H9 (cell line): Measurements from ENCODE around the gene ITSN1. TPM values are rescaled to one million over a fixed set of nuclear protein-coding genes. Genes with fewer than 3 reads are reported as not detected.

Experiments used
- DNase-seq: peaks from one replicate; pipeline ENCODE4 v3.0.0-alpha.2; 2017
- H2AFZ ChIP-seq: one replicate; pipeline ENCODE4 v1.6.1; 2013; ENCODE audit warnings: mild to moderate bottlenecking, low read length, control low read depth, moderate library complexity
- H2AK5ac ChIP-seq: 2 replicates; pipeline ENCODE4 v1.6.1; 2013; ENCODE audit warnings: low read length, control low read depth, mixed read lengths; ENCODE audit not compliant: insufficient read length
- H2BK120ac ChIP-seq: one replicate; pipeline ENCODE4 v1.6.1; 2013; ENCODE audit warnings: low read depth, mild to moderate bottlenecking, low read length, control low read depth, inconsistent platforms; ENCODE audit not compliant: poor library complexity, severe bottlenecking
- H2BK12ac ChIP-seq: 2 replicates; pipeline ENCODE4 v1.6.1; 2013; ENCODE audit warnings: low read length, control low read depth, mixed read lengths, low read depth; ENCODE audit not compliant: insufficient read length
- H2BK15ac ChIP-seq: 2 replicates; pipeline ENCODE4 v1.6.1; 2013; ENCODE audit warnings: low read depth, low read length, control low read depth
- H2BK20ac ChIP-seq: one replicate; pipeline ENCODE4 v1.6.1; 2013; ENCODE audit warnings: low read depth, mild to moderate bottlenecking, low read length, control low read depth, inconsistent platforms; ENCODE audit not compliant: poor library complexity, severe bottlenecking
- H2BK5ac ChIP-seq: 2 replicates; pipeline ENCODE4 v1.6.1; 2013; ENCODE audit warnings: low read length, control low read depth, mixed read lengths; ENCODE audit not compliant: insufficient read length
- H3K14ac ChIP-seq: 2 replicates; pipeline ENCODE4 v1.6.1; 2013; ENCODE audit warnings: low read length, control low read depth; ENCODE audit not compliant: insufficient read depth
- H3K18ac ChIP-seq: 2 replicates; pipeline ENCODE4 v1.6.1; 2013; ENCODE audit warnings: low read depth, mild to moderate bottlenecking, mixed read lengths, low read length, control low read depth; ENCODE audit not compliant: insufficient read length
- H3K23ac ChIP-seq: 2 replicates; pipeline ENCODE4 v1.6.1; 2013; ENCODE audit warnings: low read length, control low read depth, mixed read lengths, low read depth; ENCODE audit not compliant: insufficient read length
- H3K23me2 ChIP-seq: 2 replicates; pipeline ENCODE4 v1.6.1; 2013; ENCODE audit warnings: low read depth, mild to moderate bottlenecking, mixed read lengths, low read length, control low read depth; ENCODE audit not compliant: insufficient read length, poor library complexity, severe bottlenecking
- H3K27ac ChIP-seq: 2 replicates; pipeline ENCODE4 v1.5.1; 2013; ENCODE audit warnings: low read length, control low read depth, mixed read lengths, low read depth; ENCODE audit not compliant: insufficient read length
- H3K27me3 ChIP-seq: 2 replicates; pipeline ENCODE4 v1.6.1; 2013; ENCODE audit warnings: low read length, control low read depth, inconsistent platforms; ENCODE audit not compliant: insufficient read depth
- H3K4ac ChIP-seq: 2 replicates; pipeline ENCODE4 v1.6.1; 2013; ENCODE audit warnings: low read depth, mild to moderate bottlenecking, control low read depth, inconsistent platforms, low read length, moderate library complexity
- H3K4me1 ChIP-seq: 2 replicates; pipeline ENCODE4 v1.6.1; 2013; ENCODE audit warnings: low read length, control low read depth, inconsistent platforms; ENCODE audit not compliant: insufficient read depth
- H3K4me2 ChIP-seq: 2 replicates; pipeline ENCODE4 v1.6.1; 2013; ENCODE audit warnings: low read length, control low read depth, mixed read lengths; ENCODE audit not compliant: insufficient read length, insufficient read depth
- H3K56ac ChIP-seq: 2 replicates; pipeline ENCODE4 v1.6.1; 2013; ENCODE audit warnings: low read depth, mild to moderate bottlenecking, mixed read lengths, low read length, control low read depth; ENCODE audit not compliant: insufficient read length
- H3K79me1 ChIP-seq: 2 replicates; pipeline ENCODE4 v1.6.1; 2013; ENCODE audit warnings: low read depth, mild to moderate bottlenecking, moderate library complexity, low read length, control low read depth, inconsistent platforms; ENCODE audit not compliant: insufficient read depth, poor library complexity, severe bottlenecking
- H3K79me2 ChIP-seq: 2 replicates; pipeline ENCODE4 v1.6.1; 2013; ENCODE audit warnings: low read length, control low read depth, inconsistent platforms; ENCODE audit not compliant: insufficient read depth
- H3K9ac ChIP-seq: 2 replicates; pipeline ENCODE4 v1.6.1; 2013; ENCODE audit warnings: low read length, control low read depth, mixed read lengths; ENCODE audit not compliant: insufficient read length; ENCODE audit errors: extremely low read depth
- H3K9me3 ChIP-seq: one replicate; pipeline ENCODE4 v1.6.1; 2013; ENCODE audit warnings: low read depth, low read length, inconsistent platforms; ENCODE audit not compliant: control insufficient read depth
- H3T11ph ChIP-seq: one replicate; pipeline ENCODE4 v1.6.1; 2013; ENCODE audit warnings: mild to moderate bottlenecking, low read length, control low read depth, inconsistent platforms
- H4K20me1 ChIP-seq: one replicate; pipeline ENCODE4 v1.6.1; 2013; ENCODE audit not compliant: control insufficient read depth, insufficient read length, insufficient read depth
- H4K5ac ChIP-seq: 2 replicates; pipeline ENCODE4 v1.6.1; 2013; ENCODE audit warnings: low read depth, mild to moderate bottlenecking, mixed read lengths, low read length, control low read depth; ENCODE audit not compliant: insufficient read length
- H4K8ac ChIP-seq: replicated peaks from 2 replicates; pipeline ENCODE4 v1.6.1; 2013; ENCODE audit warnings: low read length, control low read depth, mixed read lengths, low read depth; ENCODE audit not compliant: insufficient read length
- H4K91ac ChIP-seq: 2 replicates; pipeline ENCODE4 v1.6.1; 2013; ENCODE audit warnings: low read depth, mild to moderate bottlenecking, moderate library complexity, mixed read lengths, low read length, control low read depth; ENCODE audit not compliant: insufficient read length
- H3K27ac Mint-ChIP-seq, 3 experiments: 2 replicates in 2 of 3; 3 replicates in 1 of 3; pipeline ENCODE4 v1.8.0; 2020 to 2021; ENCODE audit warnings: mixed read lengths in 3 of 3, mild to moderate bottlenecking in 1 of 3, moderate library complexity in 1 of 3
- H3K27me3 Mint-ChIP-seq: 2 replicates; pipeline ENCODE4 v1.8.0; 2021; ENCODE audit warnings: low read depth, mild to moderate bottlenecking, moderate library complexity, mixed read lengths
- H3K36me3 Mint-ChIP-seq, 3 experiments: 2 replicates in 2 of 3; 3 replicates in 1 of 3; pipeline ENCODE4 v1.8.0; 2020 to 2021; ENCODE audit warnings: low read depth in 3 of 3, mixed read lengths in 3 of 3; ENCODE audit not compliant: insufficient read depth in 1 of 3
- H3K4me1 Mint-ChIP-seq, 2 experiments: 2 replicates each; pipeline ENCODE4 v1.8.0; 2020; ENCODE audit warnings: mixed read lengths in 2 of 2
- H3K4me3 Mint-ChIP-seq, 2 experiments: 2 replicates in 1 of 2; 3 replicates in 1 of 2; pipeline ENCODE4 v1.8.0; 2020 to 2021; ENCODE audit warnings: mild to moderate bottlenecking in 2 of 2, mixed read lengths in 2 of 2, moderate library complexity in 1 of 2
- H3K9me3 Mint-ChIP-seq, 2 experiments: 2 replicates in 1 of 2; 3 replicates in 1 of 2; pipeline ENCODE4 v1.8.0; 2020; ENCODE audit warnings: mild to moderate bottlenecking in 2 of 2, mixed read lengths in 2 of 2, moderate library complexity in 1 of 2
- CTCF ChIP-seq: fragments of 200-600 bp; sonication (generic); conservative IDR thresholded peaks from 3 replicates; pipeline ENCODE4 v1.8.0; 2021; ENCODE audit warnings: antibody characterized with exemption, mild to moderate bottlenecking
- WGBS: extraction: QIAGEN DNeasy Blood & Tissue Kit; methylation state at CpG from one replicate; pipeline ENCODE4 v1.1.7; 2013; ENCODE audit warnings: missing lambda C conversion rate, low lambda C conversion rate, mixed read lengths; ENCODE audit not compliant: insufficient read length; ENCODE audit errors: extremely low coverage; 5-methylcytosine and 5-hydroxymethylcytosine counted together
- total RNA-seq: library from RNA; stranded (reverse); gene quantifications from 2 replicates; pipeline ENCODE4 v1.2.1, GENCODE V29; 2021

ITSN1 gene
- total RNA-seq, 1 experiment from 2014 or later, result 94.2 TPM

GRCh38 chr21:33902349-33902748, 260.0 kb downstream of the ITSN1 start:
- Histone ChIP-seq H4K8ac (no peak overlapping the region), H4K20me1 (no peaks in the 10 kb centered on the region), H2AK5ac (no peak overlapping the region), H3K18ac (no peak overlapping the region), H2BK15ac (no peak overlapping the region), H4K5ac (no peak overlapping the region), H2AFZ (no peak overlapping the region), H2BK5ac (no peak overlapping the region), H3K9ac (no peak overlapping the region), H3K23ac (no peak overlapping the region), H3K14ac (no peak overlapping the region), H3K4me1 (no peaks in the 10 kb centered on the region), H3T11ph (no peak overlapping the region), H3K27me3 (no peaks in the 10 kb centered on the region), H2BK120ac (no peak overlapping the region), H3K4ac (no peak overlapping the region), H3K27ac (no peak overlapping the region), H3K56ac (no peak overlapping the region), H3K79me1 (no peaks in the 10 kb centered on the region), H2BK12ac (no peak overlapping the region), H4K91ac (no peak overlapping the region), H3K79me2 (no peaks in the 10 kb centered on the region), H2BK20ac (no peak overlapping the region), H3K9me3 (no peaks in the 10 kb centered on the region), H3K4me2 (no peak overlapping the region), H3K23me2 (no peaks in the 10 kb centered on the region)
- Mint-ChIP-seq H3K36me3 (peaks cover 25 to 52% (median 46%) of the 10 kb centered on the region in 3 experiments; a peak in 6 of 7 replicates), H3K9me3 (no peaks in the 10 kb centered on the region), H3K27ac (peak overlapping the region in 2 of 3 experiments; percentile 74 to 87; a peak in 2 of 7 replicates), H3K4me3 (no peak overlapping the region), H3K27me3 (no peaks in the 10 kb centered on the region), H3K4me1 (peaks cover 4 to 6% of the 10 kb centered on the region in 2 experiments; a peak in 3 of 4 replicates)
- no CpG with 5 or more reads among the region's 6 CpGs for WGBS
- no peak for DNase-seq
- no peak for TF ChIP-seq CTCF
